COLO668 (cell line): ENCODE data around the gene GSTM4.
"Not testable (repeated sequence)": the region's sequence is repeated elsewhere in the genome, so short reads cannot be mapped to it uniquely, and the experiment has no call there.

Experiments used
- DNase-seq: peaks from one replicate; lab custom pipeline; 2025; ENCODE audit not compliant: unreplicated experiment; lab: John Stamatoyannopoulos, UW

Gene GSTM4

DNA sequence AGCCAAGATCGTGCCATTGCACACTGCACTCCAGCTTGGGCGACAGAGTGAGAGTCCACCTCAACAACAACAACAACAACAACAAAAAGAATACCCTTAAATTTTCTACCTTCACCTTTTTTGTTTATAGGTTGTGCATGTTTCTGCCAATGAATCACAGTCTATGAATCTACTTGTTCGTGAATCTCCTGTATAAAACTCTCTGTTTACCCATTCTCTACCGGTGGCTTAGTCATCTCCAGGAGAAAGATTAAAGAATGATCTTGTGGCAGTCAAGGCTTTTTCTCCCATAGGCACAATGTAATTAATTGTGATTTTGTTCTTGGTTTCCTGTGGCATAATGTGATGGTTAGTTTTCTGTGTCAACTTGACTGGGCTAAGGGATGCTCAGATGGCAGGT is 42.0 kb downstream of the GSTM4 start:
- DNase-seq = not testable (repeated sequence)

GRCh38 chr1:109702940-109703339 is 47.0 kb downstream of the GSTM4 start:
- not testable (repeated sequence) for DNase-seq

- no peak for DNase-seq
These were observed 48.3 kb downstream of the GSTM4 start for GRCh38 chr1:109704173-109704572.

DNA sequence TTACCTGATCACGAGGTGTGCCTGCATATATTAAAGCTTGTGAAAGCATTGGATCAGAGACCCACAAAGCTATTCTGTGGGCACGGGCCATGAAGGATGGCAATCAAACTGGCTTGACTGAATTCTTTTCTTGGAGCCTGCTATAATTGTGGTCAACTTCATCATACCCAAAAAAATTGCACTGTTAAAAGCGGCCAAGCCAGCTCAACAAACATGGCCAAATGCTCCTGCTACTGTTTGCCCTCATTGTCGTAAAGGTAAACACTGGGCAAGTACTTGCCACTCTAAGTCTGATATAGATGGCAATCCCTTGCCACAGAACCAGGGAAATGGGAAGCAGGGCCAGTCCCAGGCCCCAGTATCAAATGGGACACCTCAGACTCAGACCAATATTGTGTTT is 49.5 kb downstream of the GSTM4 start:
- DNase-seq = no peak

DNA sequence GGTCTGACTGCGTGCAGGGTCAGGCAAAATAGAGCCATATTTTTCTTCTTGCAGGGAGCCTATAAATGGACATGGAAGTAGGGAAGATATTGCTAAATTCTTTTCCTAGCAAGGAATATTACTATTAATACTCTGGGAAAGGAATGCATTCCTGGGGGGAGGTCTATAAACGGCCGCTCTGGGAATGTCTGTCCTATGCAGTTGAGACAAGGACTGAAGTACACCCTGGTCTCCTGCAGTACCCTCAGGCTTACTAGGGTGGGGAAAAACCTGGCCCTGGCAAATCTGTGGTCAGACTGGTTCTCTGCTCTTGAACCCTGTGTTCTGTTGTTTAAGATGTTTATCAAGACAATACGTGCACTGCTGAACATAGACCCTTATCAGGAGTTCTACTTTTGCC is 53.0 kb downstream of the GSTM4 start:
- DNase-seq = not testable (repeated sequence)

DNA sequence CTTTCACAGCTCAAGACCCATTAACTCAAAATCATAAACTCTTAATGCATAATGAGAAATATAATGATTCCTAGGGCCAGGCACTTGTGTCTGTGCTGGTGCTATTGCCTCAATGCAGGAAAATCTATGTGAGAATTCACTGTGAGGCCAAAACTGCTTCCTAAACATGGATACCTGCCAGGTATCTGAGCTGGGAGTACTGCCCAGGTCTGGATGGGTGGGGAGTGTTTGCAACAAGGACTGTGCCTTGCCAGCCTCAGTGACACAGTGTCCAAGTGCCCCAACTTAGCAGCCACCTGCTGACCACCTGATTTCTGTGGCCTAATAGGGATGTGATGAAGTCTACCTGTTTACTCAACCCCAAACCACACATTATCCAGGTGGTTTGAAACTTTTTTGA is 53.9 kb downstream of the GSTM4 start:
- DNase-seq = not testable (repeated sequence)
